ENCODE results near the gene LRRC73.
"Not testable (repeated sequence)": the region's sequence is repeated elsewhere in the genome, so short reads cannot be mapped to it uniquely, and the experiment has no call there.

LRRC73 gene

DNA sequence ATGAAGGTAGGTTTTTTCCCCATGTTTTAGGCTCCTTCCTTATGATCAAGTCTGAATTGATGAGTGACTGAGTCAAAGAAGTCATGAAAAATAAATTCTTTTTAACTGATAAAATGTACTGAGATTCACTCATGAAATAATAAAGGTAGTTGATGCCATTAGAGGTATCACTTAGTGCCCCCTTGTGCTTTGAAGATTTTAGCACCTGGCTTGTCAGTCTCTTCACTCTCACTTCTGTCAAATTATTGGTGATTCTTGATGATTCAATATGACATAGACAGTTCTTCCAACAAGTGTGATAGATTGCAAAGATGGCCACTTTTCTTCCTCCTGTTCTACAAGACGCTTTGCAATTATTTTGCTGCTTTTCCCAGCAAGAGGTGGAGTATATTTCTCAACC is 50.6 kb downstream of the LRRC73 start:
- DNase-seq: no peak

DNA sequence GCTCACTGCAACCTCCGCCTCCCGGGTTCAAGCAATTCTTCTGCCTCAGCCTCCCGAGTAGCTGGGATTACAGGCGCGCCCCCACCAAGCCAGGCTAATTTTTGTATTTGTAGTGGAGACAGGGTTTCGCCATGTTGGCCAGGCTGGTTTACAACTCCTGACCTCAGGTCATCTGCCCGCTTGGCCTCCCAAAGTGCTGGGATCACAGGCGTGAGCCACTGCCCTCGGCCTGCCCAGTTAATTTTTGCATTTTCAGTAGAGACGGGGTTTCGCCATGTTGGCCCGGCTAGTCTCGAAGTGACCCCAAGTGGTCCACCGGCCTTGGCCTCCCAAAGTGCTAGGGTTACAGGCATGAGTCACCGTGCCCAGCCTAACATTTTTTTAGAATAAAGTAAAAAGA is 52.0 kb downstream of the LRRC73 start:
- not testable (repeated sequence) for DNase-seq

DNA sequence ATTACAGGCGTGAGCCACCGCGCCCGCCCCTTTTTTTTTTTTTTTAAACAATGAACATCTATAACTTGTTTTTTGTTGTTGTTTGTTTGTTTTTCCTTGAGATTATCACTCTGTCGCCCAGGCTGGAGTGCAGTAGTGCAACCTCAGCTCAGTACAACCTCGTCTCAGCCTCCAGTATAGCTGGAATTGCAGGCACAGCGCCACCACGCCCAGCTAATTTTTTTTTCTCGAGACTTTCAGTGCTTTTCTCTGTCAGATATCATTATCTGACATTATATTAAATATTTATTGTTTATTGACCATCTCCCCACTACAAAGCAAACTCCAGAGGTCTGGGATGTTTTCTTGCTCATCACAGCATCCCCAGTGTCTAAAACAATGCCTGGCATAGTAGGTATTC is 52.5 kb downstream of the LRRC73 start:
- no peak for DNase-seq
